ENCODE results near the gene SORBS2. TPM values are rescaled to one million over a fixed set of nuclear protein-coding genes. Genes with fewer than 3 reads are reported as not detected.
A peak's percentile ranks its signal among the peaks of the same experiment; 100 is the strongest.

SORBS2 gene
- total RNA-seq, 1 donor from 2014 or later: 43.2 TPM

- peak; percentile 99 for TF ChIP-seq CTCF (conservative IDR thresholded peaks at IDR 0.05)
- Mint-ChIP-seq H3K9me3 (no peaks in the 10 kb centered on the region), H3K27ac (no peak overlapping the region), H3K4me3 (no peak overlapping the region), H3K27me3 (no peaks in the 10 kb centered on the region), H3K36me3 (no peaks in the 10 kb centered on the region), H3K4me1 (ENCODE audit: unreplicated experiment) (peaks cover 21% of the 10 kb centered on the region)
- DNase-seq (ENCODE audit: extremely low spot score, unreplicated experiment): no peak
Measured at GRCh38 chr4:185597532-185598188, 214.3 kb downstream of the SORBS2 start.

DNA sequence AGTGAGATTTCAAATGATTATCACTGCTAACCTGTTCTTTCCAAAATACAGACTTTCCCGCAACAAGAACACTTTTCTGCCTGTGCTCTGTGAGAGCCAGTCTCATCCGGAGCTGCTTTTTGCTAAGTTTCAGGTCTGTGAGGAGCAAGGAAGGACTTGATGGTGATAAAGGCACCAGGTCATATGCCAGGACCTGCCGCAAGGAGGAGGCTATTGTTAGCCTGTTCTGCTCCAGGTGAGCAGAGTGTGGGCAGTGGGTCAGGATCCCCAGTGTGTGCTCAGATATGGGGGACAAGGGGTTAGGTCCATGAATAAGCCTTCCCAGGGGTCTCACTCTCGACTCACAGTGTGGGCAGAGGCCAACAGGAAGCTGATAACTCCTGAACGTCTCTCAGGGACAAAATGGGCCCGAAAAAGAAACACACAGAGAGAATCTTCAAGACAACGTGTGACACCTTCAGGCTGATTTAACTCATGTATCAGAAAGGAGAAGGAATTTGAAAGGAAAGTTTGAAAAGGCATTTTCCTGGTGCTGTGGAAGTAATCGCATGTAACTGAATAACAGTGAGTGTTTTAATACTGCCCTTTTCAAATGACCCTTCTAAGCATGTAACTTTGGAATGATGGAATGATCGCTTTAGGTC lies 219.0 kb downstream of the SORBS2 start:
- H3K4me3 Mint-ChIP-seq: no peak overlapping the region
- H3K27ac Mint-ChIP-seq: no peak overlapping the region

GRCh38 chr4:185592438-185592837 lies 219.6 kb downstream of the SORBS2 start:
- no peak for TF ChIP-seq CTCF (conservative IDR thresholded peaks at IDR 0.05)
- peaks cover 15% of the 10 kb centered on the region for H3K4me1 Mint-ChIP-seq (ENCODE audit: unreplicated experiment)
- no peak overlapping the region for H3K4me3 Mint-ChIP-seq
- no peak overlapping the region for H3K27ac Mint-ChIP-seq
- no peak for DNase-seq (ENCODE audit: extremely low spot score, unreplicated experiment)
- H3K36me3 Mint-ChIP-seq: no peaks in the 10 kb centered on the region
- H3K27me3 Mint-ChIP-seq: peaks cover 24% of the 10 kb centered on the region
- no peaks in the 10 kb centered on the region for H3K9me3 Mint-ChIP-seq

More for the DNA sequence above, 219.0 kb downstream of the SORBS2 start:
- peaks cover 18% of the 10 kb centered on the region for H3K27me3 Mint-ChIP-seq
- no peak for TF ChIP-seq CTCF (conservative IDR thresholded peaks at IDR 0.05)
- no peak for DNase-seq (ENCODE audit: extremely low spot score, unreplicated experiment)
- H3K4me1 Mint-ChIP-seq (ENCODE audit: unreplicated experiment): peaks cover 19% of the 10 kb centered on the region
- H3K36me3 Mint-ChIP-seq: no peaks in the 10 kb centered on the region
- no peaks in the 10 kb centered on the region for H3K9me3 Mint-ChIP-seq

- TF ChIP-seq CTCF (conservative IDR thresholded peaks at IDR 0.05): no peak
- Mint-ChIP-seq H3K27me3 (peaks cover 31% of the 10 kb centered on the region), H3K9me3 (no peaks in the 10 kb centered on the region), H3K4me3 (no peak overlapping the region), H3K36me3 (no peaks in the 10 kb centered on the region), H3K4me1 (ENCODE audit: unreplicated experiment) (peaks cover 13% of the 10 kb centered on the region), H3K27ac (no peak overlapping the region)
- DNase-seq (ENCODE audit: extremely low spot score, unreplicated experiment): no peak
Measured at GRCh38 chr4:185591679-185592141, 220.3 kb downstream of the SORBS2 start.

- Mint-ChIP-seq H3K9me3 (no peaks in the 10 kb centered on the region), H3K36me3 (no peaks in the 10 kb centered on the region), H3K4me3 (no peak overlapping the region), H3K4me1 (ENCODE audit: unreplicated experiment) (peaks cover 13% of the 10 kb centered on the region), H3K27me3 (peaks cover 35% of the 10 kb centered on the region), H3K27ac (no peak overlapping the region)
- no peak for DNase-seq (ENCODE audit: extremely low spot score, unreplicated experiment)
- TF ChIP-seq CTCF (conservative IDR thresholded peaks at IDR 0.05): no peak
Measured at GRCh38 chr4:185590982-185591381, 221.0 kb downstream of the SORBS2 start.

Data from type B pancreatic cell (in vitro differentiated cells).